Measurements from ENCODE around the gene PTPN4.
A peak's percentile ranks its signal among the peaks of the same experiment; 100 is the strongest.

The PTPN4 gene, protein sequence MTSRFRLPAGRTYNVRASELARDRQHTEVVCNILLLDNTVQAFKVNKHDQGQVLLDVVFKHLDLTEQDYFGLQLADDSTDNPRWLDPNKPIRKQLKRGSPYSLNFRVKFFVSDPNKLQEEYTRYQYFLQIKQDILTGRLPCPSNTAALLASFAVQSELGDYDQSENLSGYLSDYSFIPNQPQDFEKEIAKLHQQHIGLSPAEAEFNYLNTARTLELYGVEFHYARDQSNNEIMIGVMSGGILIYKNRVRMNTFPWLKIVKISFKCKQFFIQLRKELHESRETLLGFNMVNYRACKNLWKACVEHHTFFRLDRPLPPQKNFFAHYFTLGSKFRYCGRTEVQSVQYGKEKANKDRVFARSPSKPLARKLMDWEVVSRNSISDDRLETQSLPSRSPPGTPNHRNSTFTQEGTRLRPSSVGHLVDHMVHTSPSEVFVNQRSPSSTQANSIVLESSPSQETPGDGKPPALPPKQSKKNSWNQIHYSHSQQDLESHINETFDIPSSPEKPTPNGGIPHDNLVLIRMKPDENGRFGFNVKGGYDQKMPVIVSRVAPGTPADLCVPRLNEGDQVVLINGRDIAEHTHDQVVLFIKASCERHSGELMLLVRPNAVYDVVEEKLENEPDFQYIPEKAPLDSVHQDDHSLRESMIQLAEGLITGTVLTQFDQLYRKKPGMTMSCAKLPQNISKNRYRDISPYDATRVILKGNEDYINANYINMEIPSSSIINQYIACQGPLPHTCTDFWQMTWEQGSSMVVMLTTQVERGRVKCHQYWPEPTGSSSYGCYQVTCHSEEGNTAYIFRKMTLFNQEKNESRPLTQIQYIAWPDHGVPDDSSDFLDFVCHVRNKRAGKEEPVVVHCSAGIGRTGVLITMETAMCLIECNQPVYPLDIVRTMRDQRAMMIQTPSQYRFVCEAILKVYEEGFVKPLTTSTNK

DNA sequence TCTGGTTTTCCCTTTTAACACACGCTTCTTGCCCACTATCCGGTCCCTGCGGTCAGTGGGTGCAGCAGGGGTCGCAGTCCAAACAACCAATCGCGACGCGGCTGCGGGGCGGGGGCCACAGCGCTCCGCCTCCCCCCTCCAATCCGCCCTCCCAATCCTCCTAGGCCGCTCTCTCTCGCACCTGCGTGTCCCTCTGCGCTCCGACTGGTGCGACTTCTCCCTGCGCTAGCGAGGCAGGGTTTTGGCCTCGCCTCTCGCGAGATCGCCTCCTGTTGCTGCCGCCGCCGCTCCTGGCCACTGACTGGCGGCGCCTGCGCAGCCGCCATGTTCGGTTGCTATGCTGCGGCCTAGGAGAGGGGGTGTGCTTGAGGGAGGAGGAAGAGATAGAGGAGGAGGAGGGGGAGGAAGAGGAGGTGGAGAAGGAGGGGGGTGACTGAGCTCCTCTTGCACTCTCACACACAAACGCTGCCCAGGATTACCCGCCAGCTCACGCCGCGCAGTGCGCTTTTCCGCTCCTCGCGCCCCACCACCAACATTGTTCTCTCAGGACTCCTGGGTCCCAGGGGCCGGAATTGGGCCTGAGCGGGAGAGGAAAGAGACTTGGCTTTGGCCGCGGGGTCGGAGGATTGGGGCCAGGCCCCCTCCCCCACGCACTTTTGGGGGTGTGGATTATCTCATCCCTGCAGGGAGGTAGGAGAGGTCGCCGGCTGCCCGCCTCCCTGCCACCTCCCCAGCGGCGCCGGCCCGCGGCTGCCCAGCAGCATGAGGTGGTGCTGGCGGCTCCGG, at the start of gene PTPN4:
Gene PTPN4, plus strand, starts transcription at position 472 of the 786 bp plus-strand sequence. CDS start 49,932 bp downstream, outside the sequence.
- peak; percentile 96 for DNase-seq

DNA sequence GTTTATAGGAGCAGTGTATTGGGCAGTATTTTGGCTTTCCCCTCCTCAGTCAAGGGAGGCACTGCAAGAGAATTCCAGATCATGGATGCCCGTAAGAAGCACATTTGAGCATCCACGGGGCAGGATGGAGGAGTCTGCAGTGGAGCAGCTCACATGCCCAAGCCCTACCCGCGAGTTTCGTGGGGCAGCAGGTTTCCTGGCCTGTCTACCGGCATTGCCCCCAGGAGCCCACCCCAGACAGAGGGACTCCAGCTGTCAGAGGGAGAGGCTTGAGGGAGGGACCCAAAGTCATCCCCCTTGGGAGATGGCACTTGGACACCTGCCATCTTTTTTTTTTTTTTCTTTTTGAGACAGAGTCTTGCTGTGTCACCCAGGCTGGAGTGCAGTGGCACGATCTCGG, 49.4 kb upstream of the PTPN4 start:
- no peak for DNase-seq

DNA sequence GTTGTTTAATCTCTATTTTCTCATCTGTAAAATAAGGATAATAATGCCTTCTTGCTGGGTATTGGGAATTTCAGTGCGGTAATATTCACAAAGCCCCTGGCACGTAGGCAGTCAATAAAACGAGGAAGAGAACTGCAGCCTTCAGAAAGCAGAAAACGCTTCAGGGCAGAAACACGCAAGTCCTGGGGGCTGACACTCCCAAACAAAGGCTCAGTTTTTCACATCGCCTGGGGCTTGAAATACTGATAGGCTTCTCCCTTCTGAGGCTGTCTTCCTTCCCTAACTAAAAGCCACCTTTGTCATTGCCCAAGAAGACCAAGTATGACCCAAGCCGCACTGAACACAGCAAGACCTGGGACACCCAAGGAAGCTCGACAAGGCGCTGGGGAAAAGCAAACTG, 48.4 kb upstream of the PTPN4 start:
- DNase-seq: no peak

DNA sequence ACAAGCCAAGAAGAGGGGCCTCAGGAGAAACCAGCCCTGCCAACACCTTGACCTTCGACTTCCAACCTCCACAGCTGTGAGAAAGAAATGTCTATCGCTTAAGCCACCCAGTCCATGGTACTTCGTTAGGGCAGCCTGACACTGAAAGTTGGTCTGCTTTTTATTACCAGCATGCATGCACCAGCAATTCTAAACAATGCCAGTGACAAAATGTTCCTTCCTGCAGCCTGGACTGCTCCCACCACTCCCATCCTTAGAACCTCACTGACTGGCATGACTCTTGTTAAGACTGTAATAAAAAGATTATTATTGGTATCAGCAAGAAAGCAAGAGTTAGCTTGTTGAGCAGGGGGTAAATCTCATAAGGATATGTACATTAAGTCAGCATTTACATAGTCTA, 47.2 kb upstream of the PTPN4 start:
- no peak for DNase-seq

DNA sequence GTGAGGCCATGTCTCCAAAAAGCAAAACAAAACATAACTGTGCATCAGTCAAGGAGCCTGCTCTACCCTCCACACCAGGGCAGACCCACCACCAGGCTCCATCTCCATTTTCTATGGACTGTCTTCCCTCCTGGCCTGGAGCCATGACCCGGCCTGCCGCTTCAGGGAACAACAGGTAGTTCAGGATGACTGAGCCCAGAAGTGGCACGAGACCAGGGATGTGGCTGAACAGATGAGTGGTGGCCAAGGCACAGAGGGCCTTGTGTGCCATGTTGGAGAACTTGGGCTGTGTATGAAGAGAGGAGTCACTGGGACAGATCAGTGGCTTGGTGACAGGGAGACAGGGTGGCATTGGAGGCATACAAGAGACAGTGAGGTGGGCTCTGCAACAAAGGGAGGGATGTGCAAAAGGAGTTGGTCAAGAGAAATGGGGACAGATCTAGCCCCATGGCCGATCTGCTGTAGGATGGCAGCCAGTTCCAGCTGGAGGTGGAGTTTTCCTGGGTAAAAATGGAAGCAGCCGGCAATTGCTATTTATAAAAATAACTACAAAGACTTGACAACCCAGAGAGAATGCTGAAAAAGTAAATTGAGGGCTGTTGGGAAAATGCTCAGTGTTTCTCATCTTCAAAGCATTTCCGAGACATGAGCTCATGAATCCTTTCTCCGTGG, 45.8 kb upstream of the PTPN4 start:
- DNase-seq: no peak

DNA sequence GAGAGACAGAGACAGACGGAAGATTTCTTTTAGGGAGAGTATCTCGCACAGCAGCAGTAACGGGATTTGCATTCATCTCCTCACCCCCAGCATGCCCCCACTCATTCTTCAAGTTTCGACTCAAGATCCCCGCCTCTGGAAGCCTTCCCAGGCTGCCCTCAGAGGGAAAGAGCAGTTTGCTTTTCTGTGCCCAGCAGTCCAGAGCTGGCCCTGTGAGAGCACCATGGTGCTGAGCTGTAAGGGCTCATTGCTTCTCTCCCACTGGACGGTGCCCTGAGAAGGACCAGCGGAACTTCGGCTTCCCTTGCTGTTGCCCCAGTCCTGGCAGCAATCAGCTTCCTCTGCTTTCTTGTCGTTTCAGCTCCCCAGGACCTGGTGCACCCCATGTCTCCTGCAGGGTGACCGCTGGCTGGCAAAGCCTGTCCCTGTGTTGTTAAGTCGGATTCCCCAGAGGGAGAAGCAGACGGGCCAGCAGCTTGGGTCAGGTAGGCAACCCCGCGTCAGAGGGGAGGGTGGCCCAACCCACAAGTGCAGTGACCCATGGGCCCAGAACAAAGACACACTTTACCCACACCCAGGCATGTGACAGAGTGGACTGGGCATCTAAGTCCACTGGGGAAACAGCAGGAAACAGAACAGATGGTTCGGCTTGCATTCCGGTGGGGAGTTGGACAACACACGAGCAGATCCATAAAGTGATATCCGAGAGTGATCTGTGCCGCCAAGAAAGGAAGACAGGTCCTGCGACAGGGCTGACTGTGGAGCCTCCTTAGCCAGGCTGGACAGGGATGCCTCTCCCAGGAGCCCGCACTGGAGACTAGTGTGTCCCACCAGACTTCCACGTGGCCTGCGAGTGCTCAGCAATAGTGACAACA, 44.1 kb upstream of the PTPN4 start:
- DNase-seq: no peak

DNA sequence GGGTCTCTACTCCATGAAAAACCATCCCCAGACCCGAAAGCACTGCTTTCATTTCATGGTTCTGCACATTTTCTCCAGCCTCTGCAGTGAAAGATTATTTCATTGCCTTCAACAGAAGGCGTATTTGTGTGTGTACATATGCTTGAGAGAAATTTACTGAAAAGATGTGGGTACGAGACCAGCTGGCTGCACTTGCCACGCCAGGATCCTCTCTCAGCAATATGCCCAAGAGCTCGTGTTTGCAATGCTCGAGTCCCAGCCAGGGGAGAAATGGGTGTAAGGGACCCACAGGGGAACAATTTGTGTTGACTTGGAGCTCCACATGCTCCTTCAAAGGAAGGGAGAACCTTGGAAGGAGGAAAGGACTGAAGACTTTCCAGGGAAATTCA, 43.4 kb upstream of the PTPN4 start:
- DNase-seq: no peak

DNA sequence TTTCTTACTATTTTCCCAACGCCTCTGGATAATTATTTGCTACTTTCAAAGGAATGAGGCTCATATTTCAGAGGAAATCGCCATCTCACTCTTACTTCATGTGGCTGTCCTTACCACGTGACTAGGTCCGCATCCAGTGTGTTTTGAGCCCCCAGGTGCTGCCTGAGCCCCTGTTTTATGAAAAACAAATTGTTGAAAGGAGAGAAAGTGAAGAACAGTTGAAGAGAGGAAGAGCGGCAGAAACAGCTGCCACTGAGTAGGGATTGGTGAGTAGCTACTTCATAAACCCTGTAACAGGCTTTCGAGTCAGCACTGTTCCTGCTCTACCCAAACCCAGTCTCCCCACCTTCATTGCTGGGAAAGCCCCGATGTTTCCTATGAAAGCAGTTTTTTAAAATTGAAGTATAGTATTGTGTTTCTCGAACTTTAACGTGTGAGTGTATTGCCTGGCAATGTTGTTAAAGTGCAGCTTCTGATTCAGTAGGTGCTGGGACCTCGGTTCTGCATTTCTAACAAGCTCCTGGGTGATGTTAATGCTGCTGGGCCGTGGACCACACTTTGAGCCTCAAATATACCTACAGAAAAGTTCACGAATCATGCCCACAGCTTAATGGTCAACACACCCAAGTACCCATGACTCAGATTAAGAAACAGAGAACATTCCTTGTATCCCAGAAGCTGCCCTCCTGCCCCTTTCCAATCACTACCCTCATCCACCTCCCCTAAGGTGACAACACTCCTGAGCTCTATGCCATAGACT, 41.0 kb upstream of the PTPN4 start:
- no peak for DNase-seq

DNA sequence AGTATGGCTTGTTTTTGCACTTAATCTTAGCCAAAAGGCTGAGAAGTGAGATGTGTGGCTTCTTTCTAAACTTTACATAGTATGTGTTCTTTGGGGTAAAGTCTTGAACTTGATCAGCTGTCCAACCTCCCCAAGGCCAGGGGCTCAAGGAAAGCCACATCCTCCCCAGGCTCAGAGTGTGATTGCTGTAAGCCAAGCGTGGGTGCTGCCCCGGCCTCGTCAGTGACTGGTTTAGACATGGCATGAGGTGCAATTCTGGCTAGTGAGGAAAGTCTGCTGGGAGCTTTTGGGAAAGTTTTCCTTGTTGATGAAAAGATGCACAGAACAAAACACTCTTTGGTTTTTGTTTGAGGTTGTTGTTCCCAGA, 40.5 kb upstream of the PTPN4 start:
- no peak for DNase-seq

DNA sequence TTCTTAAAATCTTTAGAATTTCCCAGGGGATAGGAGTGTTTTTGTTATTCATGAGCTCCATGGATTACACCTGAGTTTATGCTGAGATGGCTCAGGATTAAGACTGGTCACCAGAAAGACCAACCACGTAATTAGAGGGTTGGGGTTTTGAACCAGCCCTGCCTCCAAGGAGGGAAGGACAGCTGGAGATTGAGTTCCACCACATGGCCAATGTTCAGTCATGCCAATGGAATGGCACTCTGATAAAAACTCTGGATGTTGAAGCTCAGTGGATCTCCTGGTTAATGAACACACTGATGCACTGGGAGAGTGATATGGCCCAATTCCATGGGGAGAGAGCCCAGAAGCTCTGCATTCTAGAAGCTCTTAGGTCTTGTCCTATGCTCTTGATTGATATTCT, 38.7 kb upstream of the PTPN4 start:
- no peak for DNase-seq

DNA sequence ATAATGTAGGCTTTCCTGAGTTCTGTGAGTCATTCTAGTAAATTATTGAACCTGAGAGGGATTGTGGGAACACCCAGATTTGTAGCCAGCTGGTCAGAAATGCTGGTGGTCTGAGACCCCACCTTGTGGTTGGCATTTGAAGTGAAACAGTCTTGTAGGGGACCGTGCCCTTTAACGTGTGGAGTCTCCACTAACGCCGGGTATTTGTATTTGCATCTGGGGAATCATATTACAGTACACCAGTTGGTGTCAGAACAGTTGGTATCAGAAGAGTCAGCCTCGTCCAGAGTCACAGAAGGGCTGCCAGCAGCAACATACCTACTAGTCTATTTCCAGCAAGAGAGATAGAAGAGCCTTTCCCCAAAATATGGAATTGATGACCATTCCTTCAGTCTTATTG, 38.3 kb upstream of the PTPN4 start:
- no peak for DNase-seq

DNA sequence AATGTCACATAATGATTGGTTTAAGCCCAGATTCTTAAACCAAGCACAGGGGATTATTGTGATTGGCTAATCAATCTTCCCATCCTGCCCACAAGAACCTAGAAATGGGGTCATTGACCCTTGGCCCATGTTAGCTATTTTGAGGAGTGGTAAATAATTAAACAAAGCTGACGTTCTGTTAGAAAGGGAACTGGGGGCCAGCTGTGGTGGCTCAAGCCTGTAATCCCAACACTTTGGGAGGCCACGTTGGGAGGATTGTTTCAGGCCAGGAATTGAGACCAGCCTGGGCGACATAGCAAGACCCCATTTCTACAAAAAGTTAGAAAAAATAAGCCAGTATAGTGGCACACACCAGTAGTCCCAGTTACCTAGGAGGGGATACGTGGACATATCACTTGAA, 37.8 kb upstream of the PTPN4 start:
- no peak for DNase-seq

DNA sequence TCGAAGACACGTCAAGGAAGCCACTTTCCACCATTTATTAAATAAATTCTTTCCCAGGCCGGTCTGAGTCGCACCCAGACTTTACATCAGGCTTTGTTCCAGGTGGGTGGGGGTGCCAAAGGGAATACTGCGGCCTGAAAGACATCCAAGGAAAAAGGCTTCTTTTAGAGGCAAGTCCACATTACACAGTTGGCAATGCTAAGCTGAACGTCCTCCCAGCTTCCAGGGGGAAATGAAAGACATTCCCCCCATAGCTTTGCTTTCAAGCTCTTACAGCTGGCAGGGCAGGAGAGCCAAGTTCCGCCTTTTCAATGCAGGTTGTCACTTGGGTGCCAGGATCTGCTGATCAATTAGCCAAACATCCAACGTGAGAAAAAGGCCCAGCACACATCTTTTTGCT, 36.5 kb upstream of the PTPN4 start:
- DNase-seq: no peak

DNA sequence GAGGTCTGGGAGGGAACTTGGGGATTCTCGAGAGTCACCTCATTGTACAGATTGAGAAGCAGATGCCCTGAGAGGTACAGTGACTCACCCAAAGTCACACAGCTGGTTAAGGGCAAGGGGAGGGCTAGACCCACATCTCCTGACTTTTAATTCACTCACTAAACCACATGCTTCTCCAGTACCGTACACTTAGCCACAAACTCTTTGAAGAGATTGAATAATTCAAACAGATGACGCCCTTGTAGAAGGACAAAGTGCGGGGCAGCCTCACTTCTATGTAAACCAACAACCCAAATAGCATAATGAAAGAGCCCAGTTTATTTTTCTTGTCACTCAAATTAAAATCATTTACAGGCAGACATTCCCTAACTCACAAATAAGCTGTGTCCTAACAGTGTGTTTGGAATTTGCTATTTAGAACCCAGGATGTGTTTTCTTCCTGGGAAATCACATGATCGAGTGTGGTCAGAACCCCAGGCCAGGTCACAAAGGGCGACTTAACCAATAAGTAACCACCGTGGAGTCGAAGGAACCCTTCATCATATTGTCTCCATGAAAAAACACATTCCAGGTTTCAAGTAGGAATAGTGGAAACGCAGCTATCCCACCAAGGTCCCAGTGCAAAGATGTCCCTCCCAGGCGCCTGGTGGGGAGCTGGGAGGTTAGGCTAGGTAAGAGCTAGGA, 35.8 kb upstream of the PTPN4 start:
- DNase-seq: no peak

DNA sequence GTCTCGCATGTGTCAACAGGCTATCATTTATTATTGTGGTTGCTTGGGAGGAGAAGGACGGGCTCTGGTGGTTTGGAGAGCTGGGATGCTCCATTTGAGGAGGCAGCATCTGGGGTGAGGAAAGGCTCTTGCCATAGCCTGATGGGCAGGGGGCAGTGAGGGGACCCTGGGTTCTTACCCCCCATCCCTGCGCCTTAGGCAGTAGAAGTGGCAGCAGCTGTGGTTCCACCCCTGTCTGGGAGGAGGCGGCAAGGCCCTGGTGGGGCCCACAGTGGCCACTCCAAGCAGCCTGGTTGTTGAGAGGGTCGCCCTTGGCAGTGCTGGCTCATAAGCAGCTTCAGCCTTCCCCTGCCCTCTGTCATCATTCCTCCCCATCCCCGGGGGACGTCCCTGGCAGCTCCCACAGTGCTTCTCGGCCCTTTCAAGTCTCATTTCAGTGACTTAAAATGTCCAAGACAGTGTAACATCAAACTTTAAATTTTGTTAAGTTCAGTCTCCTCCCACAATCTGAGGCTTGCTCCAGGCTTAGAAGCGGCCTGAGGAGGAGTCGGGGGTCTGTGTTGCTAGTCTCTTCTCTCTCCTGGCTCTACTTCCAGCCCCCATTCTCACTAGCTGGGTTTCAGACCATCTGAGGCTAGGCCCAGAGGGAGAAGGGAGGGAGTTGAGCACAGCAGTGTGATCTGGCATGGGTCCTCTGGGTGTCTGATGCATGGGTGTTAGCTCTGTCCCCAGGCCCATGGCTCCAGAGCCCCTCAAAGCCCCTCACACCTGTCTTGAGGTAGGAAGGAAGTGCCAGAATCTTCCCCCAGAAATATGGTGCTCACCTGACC, 34.9 kb upstream of the PTPN4 start:
- DNase-seq: no peak

DNA sequence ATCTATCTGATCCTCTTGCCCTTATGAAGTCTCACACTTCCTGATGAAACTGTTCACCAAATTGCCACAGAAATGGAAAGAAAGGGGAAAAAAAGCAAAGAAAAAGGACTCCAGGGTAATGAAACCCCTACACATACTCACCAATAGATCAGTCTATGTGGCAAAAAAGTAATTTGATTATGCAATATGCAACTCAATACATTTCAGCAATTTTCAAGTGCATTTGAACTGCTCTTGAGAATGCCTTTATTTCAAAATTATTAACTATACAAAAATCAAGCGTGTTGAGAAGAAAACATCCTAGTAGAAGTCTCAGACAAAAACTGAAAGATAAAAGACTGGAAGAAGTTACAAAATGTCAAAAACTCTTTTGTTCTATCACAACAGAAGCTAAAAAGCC, 32.2 kb upstream of the PTPN4 start:
- no peak for DNase-seq

DNA sequence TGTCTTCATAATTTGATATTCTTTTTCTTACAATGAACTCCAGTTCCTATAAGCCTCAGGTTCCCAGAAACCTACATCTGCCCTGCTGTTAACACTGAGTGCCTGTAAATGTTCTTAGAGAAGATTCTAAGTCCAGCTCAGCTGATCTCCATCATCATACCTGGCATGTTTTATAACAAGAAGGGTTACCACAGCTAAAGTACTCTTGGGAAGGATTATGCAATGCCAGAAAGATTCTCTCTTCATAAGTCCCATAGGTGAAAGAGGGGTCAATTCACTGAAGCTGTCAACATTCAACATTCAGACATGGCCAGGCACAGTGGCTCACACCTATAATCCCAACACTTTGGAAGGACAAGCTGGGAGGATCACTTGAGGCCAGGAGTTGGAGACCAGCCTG, 31.3 kb upstream of the PTPN4 start:
- DNase-seq: no peak

DNA sequence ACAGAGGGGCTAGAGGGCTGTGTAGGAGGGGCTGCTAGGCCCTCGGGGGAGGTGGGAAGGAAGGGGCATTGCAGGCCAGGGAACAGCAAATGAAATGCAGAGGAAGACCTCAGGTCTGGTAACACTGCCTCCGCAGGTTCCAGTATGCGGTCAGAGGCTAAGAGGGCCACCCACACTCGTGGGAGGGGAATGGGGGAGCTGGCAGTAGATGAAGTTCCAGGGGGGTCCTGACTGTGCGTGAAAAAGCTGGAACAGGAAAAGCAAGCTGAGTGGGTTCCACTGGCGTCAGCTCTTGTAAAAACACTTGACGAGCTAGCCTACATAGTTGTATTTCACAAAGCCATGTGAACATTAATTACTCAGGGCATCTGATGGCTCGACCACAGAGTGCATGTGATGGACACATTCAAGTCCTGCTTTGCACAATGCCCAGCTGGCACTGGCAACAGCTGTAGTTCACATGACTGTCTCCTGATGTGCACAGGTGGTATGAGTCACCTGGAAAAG, 29.0 kb upstream of the PTPN4 start:
- no peak for DNase-seq

DNA sequence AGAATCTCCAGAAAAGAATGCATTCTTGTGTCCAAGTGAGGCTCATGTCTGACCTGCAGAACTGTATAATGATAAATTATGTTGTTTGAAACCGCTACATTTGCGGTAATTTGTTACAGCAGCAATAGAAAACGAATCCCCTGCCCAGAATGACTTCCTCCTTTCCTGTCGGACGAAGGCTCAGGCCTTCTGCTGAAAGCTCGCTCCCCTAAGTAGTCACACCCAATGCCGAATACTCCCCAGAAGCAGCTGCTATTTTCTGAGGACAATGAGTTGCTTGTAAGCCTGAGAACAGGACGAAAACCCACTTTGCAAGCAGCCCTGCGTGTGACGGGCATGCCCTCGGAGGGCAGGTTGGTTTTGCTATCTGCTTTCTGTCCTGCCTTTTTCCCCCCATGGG, 27.7 kb upstream of the PTPN4 start:
- no peak for DNase-seq
